ENCODE data around the gene SLC9A9.

GRCh38 chr3:143263852-143264513, 584.3 kb downstream of the SLC9A9 start:
- TF ChIP-seq, protein P1, sequence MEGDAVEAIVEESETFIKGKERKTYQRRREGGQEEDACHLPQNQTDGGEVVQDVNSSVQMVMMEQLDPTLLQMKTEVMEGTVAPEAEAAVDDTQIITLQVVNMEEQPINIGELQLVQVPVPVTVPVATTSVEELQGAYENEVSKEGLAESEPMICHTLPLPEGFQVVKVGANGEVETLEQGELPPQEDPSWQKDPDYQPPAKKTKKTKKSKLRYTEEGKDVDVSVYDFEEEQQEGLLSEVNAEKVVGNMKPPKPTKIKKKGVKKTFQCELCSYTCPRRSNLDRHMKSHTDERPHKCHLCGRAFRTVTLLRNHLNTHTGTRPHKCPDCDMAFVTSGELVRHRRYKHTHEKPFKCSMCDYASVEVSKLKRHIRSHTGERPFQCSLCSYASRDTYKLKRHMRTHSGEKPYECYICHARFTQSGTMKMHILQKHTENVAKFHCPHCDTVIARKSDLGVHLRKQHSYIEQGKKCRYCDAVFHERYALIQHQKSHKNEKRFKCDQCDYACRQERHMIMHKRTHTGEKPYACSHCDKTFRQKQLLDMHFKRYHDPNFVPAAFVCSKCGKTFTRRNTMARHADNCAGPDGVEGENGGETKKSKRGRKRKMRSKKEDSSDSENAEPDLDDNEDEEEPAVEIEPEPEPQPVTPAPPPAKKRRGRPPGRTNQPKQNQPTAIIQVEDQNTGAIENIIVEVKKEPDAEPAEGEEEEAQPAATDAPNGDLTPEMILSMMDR (conservative IDR thresholded peaks at IDR 0.05; ENCODE audit: low read depth, low read length), result no peak
- no peak for TF ChIP-seq EZH2 (IDR thresholded peaks at IDR 0.05; ENCODE audit: borderline replicate concordance, low read depth, low read length, poor library complexity, severe bottlenecking)
